GM12872 (cell line): ENCODE results near the gene SATB1.

ENCODE experiments used
- TF ChIP-seq, protein P1 (sequence below): IDR thresholded peaks from 3 replicates; pipeline ENCODE4 v1.5.1; 2011; ENCODE audit warnings: low read depth, mild to moderate bottlenecking, low read length, moderate library complexity; ENCODE audit not compliant: insufficient read depth

SATB1 gene

DNA sequence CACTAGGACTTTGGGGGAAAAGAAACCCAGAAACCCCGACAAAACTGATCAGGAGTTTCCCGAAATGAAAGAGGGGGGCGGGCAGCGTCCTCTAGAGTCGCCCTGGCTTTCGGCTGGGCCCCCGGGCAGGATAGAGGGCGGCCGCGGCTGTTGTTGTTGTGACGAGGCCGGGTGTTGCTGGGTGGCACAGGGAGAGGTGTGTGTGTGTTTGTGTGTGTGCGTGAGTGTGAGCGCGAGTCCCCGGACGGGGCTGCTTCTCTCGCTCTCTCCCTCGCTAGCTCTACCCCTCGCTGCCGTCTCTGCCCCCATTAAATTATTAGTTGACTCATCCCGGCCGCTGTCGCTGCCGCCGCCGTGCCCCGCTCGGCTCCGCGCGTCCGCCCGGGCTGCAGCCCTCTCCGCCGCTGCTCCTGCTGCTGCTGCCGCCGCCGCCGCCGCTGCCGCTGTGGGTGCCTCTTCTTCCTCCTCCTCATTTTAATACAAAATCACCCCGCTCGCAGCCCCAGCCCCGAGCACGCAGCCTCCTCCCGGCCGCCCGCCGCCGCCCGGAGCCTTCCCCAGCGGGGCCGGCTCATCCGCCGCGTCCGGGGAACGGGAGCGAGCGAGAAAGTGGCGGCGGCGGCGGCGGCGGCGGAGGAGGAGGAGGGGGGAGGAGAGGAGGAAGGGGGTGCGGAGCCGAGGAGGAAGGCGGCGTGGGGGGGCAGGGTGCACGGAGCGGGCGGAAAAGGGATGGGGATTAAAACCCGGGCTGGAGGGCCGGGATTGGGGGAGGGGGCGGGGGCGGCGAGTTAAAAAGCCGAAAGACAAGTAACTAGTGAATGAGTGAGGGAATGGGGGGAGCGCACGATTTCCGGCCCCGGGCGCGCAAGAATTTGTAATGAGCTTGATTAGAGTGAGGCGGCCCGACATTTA lies at the start of gene SATB1:
SATB1 (minus strand) TSS at position 611 of the 912 bp plus-strand sequence. CDS start 4,372 bp downstream, outside the sequence.
- TF ChIP-seq, protein P1, sequence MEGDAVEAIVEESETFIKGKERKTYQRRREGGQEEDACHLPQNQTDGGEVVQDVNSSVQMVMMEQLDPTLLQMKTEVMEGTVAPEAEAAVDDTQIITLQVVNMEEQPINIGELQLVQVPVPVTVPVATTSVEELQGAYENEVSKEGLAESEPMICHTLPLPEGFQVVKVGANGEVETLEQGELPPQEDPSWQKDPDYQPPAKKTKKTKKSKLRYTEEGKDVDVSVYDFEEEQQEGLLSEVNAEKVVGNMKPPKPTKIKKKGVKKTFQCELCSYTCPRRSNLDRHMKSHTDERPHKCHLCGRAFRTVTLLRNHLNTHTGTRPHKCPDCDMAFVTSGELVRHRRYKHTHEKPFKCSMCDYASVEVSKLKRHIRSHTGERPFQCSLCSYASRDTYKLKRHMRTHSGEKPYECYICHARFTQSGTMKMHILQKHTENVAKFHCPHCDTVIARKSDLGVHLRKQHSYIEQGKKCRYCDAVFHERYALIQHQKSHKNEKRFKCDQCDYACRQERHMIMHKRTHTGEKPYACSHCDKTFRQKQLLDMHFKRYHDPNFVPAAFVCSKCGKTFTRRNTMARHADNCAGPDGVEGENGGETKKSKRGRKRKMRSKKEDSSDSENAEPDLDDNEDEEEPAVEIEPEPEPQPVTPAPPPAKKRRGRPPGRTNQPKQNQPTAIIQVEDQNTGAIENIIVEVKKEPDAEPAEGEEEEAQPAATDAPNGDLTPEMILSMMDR = no peak

DNA sequence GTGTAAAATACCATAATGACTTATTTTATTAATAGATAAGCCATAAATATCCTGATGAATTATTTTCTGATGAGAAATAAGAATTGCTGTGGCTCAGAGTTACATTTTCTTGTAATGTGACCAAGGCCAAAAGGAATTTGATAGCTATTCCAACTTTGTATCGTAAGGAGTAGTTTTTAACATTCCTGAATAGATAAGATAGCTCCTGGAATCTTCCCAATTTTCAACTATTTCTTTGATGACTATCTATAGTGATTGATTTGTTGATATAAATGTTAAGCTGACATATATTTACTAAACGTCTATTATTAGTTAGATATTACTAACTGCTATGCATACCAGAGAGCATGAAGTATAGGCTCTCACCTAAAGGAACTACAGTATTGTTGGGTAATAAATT lies 49.1 kb upstream of the SATB1 start:
- TF ChIP-seq, protein P1 = no peak

DNA sequence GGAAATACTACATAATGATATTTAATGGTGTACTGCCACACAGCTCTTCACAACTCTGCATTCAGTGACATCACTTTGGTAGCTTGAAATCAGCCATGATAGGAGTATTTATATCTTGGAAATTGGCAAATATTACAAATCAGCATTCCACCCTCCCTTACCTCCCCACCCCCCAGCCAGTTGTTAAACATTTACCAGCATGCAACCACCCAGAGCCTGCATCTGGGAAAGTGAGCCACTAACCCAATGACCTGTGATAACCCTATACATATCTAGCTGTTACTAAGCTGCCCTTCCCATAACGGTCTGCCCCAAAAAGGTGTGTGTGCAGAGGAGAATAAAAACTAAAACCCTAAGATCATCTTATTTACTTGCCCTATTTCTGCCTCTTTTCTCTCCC lies 44.6 kb upstream of the SATB1 start:
- TF ChIP-seq, protein P1 = no peak

DNA sequence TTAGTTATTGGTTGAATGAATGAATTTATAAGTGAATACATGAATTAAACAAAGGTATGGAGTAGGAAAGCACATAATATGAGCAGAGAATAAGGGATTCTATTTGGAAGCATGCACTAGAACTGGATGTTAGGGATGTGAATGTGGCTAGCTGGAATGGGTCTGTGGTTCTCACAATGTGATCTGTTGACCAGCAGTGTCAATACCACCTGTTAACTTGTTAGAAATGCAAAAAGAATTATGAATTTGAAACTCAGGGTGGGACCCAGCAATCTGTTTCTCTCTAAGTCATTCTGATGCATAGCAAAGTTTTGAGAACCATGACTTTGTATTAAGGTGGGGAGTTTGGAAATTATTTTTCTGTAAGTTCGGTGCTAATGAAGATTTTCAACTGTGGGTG lies 41.0 kb upstream of the SATB1 start:
- TF ChIP-seq, protein P1 = no peak

DNA sequence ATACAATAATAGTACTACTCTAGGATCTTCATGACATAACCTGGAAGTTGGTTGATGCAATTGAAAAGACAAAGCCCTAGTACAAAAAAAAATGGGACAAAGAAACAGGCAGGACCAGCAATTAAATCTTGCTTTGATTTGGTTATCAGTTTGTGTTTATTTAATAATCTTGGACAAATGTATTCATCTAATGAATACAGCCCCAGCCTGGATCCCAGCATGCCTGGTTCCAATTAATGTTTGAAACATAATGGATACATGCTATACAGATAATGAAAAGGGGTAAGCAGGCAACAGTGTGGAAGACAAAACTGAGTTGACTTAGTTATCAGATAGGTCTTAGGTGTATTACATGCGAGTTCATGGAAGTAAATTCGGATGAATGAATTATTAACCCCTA lies 29.6 kb upstream of the SATB1 start:
- TF ChIP-seq, protein P1 = no peak

DNA sequence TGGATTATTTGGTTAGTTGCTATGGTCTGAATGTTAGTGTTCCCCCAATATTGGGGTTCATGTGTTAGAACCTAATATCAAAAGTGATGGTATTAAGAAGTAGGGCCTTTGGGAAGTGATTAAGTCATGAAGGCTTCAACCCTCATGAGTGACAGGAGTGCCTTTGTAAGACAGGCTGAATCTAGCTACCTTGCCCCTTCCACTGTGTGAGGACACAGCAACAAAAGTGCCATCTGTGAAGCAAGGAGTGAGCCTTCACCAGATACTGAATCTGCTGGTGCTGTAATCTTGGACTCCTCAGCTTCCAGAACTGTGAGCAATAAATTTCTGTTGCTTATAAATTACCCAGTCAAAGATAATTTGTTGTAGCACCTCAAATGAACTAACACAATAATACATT lies 22.6 kb upstream of the SATB1 start:
- TF ChIP-seq, protein P1 = no peak

DNA sequence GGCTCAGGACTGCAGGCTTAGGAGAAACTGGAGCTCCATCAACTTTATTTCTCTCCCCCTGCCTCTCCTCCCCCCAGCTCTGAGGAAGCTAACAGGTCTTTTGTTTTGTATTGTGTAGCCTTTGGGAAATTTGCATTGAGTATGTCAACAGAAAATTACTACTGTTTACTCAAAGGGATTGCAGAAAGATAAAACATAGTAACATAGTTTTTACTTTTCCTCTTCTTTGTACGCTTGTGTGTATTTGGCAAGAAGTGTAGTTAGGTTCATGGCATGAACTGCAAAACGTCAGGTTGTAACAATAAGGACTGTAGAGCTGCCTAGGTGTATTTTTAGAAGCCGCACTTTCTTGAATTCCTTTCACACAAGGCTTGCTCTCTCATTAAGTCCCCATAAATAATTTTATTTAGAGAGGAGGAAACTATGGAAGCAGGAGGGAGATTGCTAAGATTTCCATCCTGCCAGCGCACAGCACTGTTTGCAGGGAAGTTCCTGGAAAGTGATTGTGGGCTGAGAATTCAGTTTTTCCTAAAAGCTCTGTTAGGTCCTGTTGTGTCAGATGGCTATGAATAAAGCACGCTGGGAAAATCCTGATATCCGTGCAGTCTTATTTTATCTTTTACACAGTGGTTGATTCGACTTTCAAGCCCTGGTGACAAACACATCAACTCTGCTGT lies 21.1 kb upstream of the SATB1 start:
- TF ChIP-seq, protein P1 = no peak
